ENCODE data around the gene PIK3R2. TPM values are rescaled to one million over a fixed set of nuclear protein-coding genes. Genes with fewer than 3 reads are reported as not detected.

Gene PIK3R2
- total RNA-seq, 1 experiment from 2014 or later: 42.8 TPM

GRCh38 chr19:18218159-18218558 is 65.2 kb downstream of the PIK3R2 start:
- Histone ChIP-seq H3K27ac (ENCODE audit: insufficient read length, low read depth, low read length) (no peak overlapping the region), H2BK12ac (ENCODE audit: insufficient read length, low read depth, low read length) (no peak overlapping the region), H3K4me1 (ENCODE audit: insufficient read depth, low read length) (no peaks in the 10 kb centered on the region; the same call in 1 of the 2 replicates), H2BK120ac (ENCODE audit: low read depth, low read length, poor library complexity, severe bottlenecking) (no peak overlapping the region), H3K9ac (ENCODE audit: extremely low read depth, insufficient read length, low read length) (no peak overlapping the region), H2BK20ac (ENCODE audit: low read depth, low read length, poor library complexity, severe bottlenecking) (no peak overlapping the region), H4K91ac (ENCODE audit: insufficient read length, low read depth, low read length) (no peak overlapping the region), H2AK5ac (ENCODE audit: insufficient read length, low read length) (no peak overlapping the region), H3K4me2 (ENCODE audit: insufficient read depth, insufficient read length, low read length) (no peak overlapping the region), H3K4ac (ENCODE audit: low read depth, low read length) (no peak overlapping the region), H3K14ac (ENCODE audit: insufficient read depth, low read length) (no peak overlapping the region), H4K20me1 (ENCODE audit: control insufficient read depth, insufficient read depth, insufficient read length) (no peaks in the 10 kb centered on the region), H2BK5ac (ENCODE audit: insufficient read length, low read length) (no peak overlapping the region), H2BK15ac (ENCODE audit: low read depth, low read length) (no peak overlapping the region), H2AFZ (ENCODE audit: low read length) (no peak overlapping the region), H3K27me3 (ENCODE audit: insufficient read depth, low read length) (no peaks in the 10 kb centered on the region), H3T11ph (ENCODE audit: low read length) (no peak overlapping the region), H3K56ac (ENCODE audit: insufficient read length, low read depth, low read length) (no peak overlapping the region), H3K79me1 (ENCODE audit: insufficient read depth, low read depth, low read length, poor library complexity, severe bottlenecking) (no peaks in the 10 kb centered on the region), H4K5ac (ENCODE audit: insufficient read length, low read depth, low read length) (no peak overlapping the region), H3K23ac (ENCODE audit: insufficient read length, low read depth, low read length) (no peak overlapping the region), H4K8ac (replicated peaks; ENCODE audit: insufficient read length, low read depth, low read length) (no peak overlapping the region), H3K79me2 (ENCODE audit: insufficient read depth, low read length) (no peaks in the 10 kb centered on the region), H3K9me3 (ENCODE audit: control insufficient read depth, low read depth, low read length) (no peaks in the 10 kb centered on the region), H3K23me2 (ENCODE audit: insufficient read length, low read depth, low read length, poor library complexity, severe bottlenecking) (no peaks in the 10 kb centered on the region), H3K18ac (ENCODE audit: insufficient read length, low read depth, low read length) (no peak overlapping the region)
- TF ChIP-seq CTCF (conservative IDR thresholded peaks at IDR 0.05): no peak
- Mint-ChIP-seq H3K9me3 (no peaks in the 10 kb centered on the region), H3K4me1 (peaks cover 14 to 19% of the 10 kb centered on the region in 2 experiments), H3K4me3 (no peak overlapping the region), H3K36me3 (ENCODE audit: insufficient read depth in 1 of 3, low read depth in 3 of 3) (peaks cover 0 to 3% (median 0%) of the 10 kb centered on the region in 3 experiments; a peak in 2 of 7 replicates), H3K27ac (no peak overlapping the region), H3K27me3 (ENCODE audit: low read depth) (peaks cover 5% of the 10 kb centered on the region)
- DNase-seq: no peak
- whole genome bisulfite sequencing (ENCODE audit: extremely low coverage, insufficient read length, low lambda C conversion rate): no CpG with 5 or more reads among the region's 17 CpGs

Measured in H9 (cell line).